IMR-90 (cell line): ENCODE data around the gene GLIS1. TPM values are rescaled to one million over a fixed set of nuclear protein-coding genes. Genes with fewer than 3 reads are reported as not detected.

ENCODE experiments used
- ATAC-seq: fragments of 200-7000 bp; cut with Tn5 transposase; 2 replicates; pipeline ENCODE4 v1.9.1; 2020; ENCODE audit warnings: low read depth, mild to moderate bottlenecking, moderate library complexity
- BruUV-seq: library from RNA; stranded (reverse); fragments of 400-500 nt; replicated peaks from 2 replicates; lab custom pipeline; 2021; lab: Mats Ljungman, UMichigan
- CTCF ChIA-PET: fragments of 300-600 bp; formaldehyde crosslinking; extraction: SDS; loops from one replicate; lab custom pipeline; 2021; ENCODE audit warnings: antibody characterized with exemption; lab: Yijun Ruan, JAX
- POLR2A ChIA-PET: fragments of 300-600 bp; sonication (Branson Sonifier 250); formaldehyde crosslinking; loops from one replicate; lab custom pipeline; 2022; ENCODE audit warnings: antibody characterized with exemption; ENCODE audit not compliant: unreplicated experiment; lab: Charles Lee
- DNase-seq: peaks from one replicate; pipeline ENCODE4 v3.0.0; 2013
- H2AFZ ChIP-seq: replicated peaks from 2 replicates; pipeline ENCODE3; 2013; ENCODE audit warnings: low read length, mild to moderate bottlenecking; ENCODE audit not compliant: poor library complexity
- H2AK5ac ChIP-seq: 2 replicates; pipeline ENCODE4 v1.6.1; 2013; ENCODE audit warnings: low read depth, low read length, inconsistent platforms
- H2AK9ac ChIP-seq: replicated peaks from 2 replicates; pipeline ENCODE3; 2013; ENCODE audit warnings: mild to moderate bottlenecking, low read depth, low read length, moderate library complexity; ENCODE audit not compliant: poor library complexity
- H2BK120ac ChIP-seq: 2 replicates; pipeline ENCODE4 v1.6.1; 2013; ENCODE audit warnings: low read depth, low read length, inconsistent platforms
- H2BK15ac ChIP-seq: 3 replicates; pipeline ENCODE4 v1.6.1; 2013; ENCODE audit warnings: low read depth, low read length, inconsistent platforms
- H2BK20ac ChIP-seq: 2 replicates; pipeline ENCODE4 v1.6.1; 2013; ENCODE audit warnings: low read depth, mild to moderate bottlenecking, inconsistent platforms, low read length, moderate library complexity
- H2BK5ac ChIP-seq: 2 replicates; pipeline ENCODE4 v1.6.1; 2013; ENCODE audit warnings: mild to moderate bottlenecking, low read depth, low read length, inconsistent platforms; ENCODE audit not compliant: poor library complexity, severe bottlenecking
- H3K14ac ChIP-seq: replicated peaks from 2 replicates; pipeline ENCODE4 v1.6.1; 2013; ENCODE audit warnings: low read depth, low read length, inconsistent platforms
- H3K18ac ChIP-seq: 2 replicates; pipeline ENCODE4 v1.6.1; 2013; ENCODE audit warnings: low read depth, low read length, control low read depth
- H3K23ac ChIP-seq: 2 replicates; pipeline ENCODE4 v1.6.1; 2013; ENCODE audit warnings: low read depth, low read length, inconsistent platforms
- H3K27ac ChIP-seq: 2 replicates; pipeline ENCODE4 v1.5.1; 2013; ENCODE audit warnings: mild to moderate bottlenecking, control low read depth, low read length; ENCODE audit not compliant: insufficient read depth
- H3K27me3 ChIP-seq: 2 replicates; pipeline ENCODE4 v1.6.1; 2013; ENCODE audit warnings: low read length; ENCODE audit not compliant: control insufficient read depth, insufficient read depth
- H3K36me3 ChIP-seq: 2 replicates; pipeline ENCODE4 v1.6.1; 2013; ENCODE audit warnings: low read length, mixed read lengths; ENCODE audit not compliant: control insufficient read depth, insufficient read depth
- H3K4ac ChIP-seq: 2 replicates; pipeline ENCODE4 v1.6.1; 2013; ENCODE audit warnings: low read depth, low read length, inconsistent platforms
- H3K4me1 ChIP-seq: 2 replicates; pipeline ENCODE4 v1.6.1; 2013; ENCODE audit warnings: low read length, mixed read lengths; ENCODE audit not compliant: control insufficient read depth, insufficient read depth
- H3K4me2 ChIP-seq: 2 replicates; pipeline ENCODE4 v1.6.1; 2013; ENCODE audit warnings: low read depth, mild to moderate bottlenecking, control low read depth, low read length, moderate library complexity
- H3K4me3 ChIP-seq: 2 replicates; pipeline ENCODE4 v1.5.1; 2013; ENCODE audit warnings: low read depth, mild to moderate bottlenecking, control low read depth, low read length, moderate library complexity; ENCODE audit not compliant: insufficient read depth
- H3K56ac ChIP-seq: 2 replicates; pipeline ENCODE4 v1.6.1; 2013; ENCODE audit warnings: low read length, inconsistent platforms; ENCODE audit not compliant: insufficient read depth; ENCODE audit errors: extremely low read depth
- H3K79me1 ChIP-seq, 2 experiments: 2 replicates each; pipeline ENCODE4 v1.6.1; 2013; ENCODE audit warnings: low read length in 2 of 2, inconsistent platforms in 1 of 2, low read depth in 1 of 2
- H3K9ac ChIP-seq: 2 replicates; pipeline ENCODE4 v1.6.1; 2013; ENCODE audit warnings: low read depth, low read length, control low read depth
- H3K9me1 ChIP-seq: 2 replicates; pipeline ENCODE4 v1.6.1; 2013; ENCODE audit warnings: low read length, inconsistent platforms; ENCODE audit not compliant: insufficient read depth
- H3K9me3 ChIP-seq: 2 replicates; pipeline ENCODE4 v1.6.1; 2013; ENCODE audit warnings: low read length; ENCODE audit not compliant: control insufficient read depth, insufficient read depth
- H4K20me1 ChIP-seq: 2 replicates; pipeline ENCODE4 v1.6.1; 2013; ENCODE audit warnings: low read length, inconsistent platforms; ENCODE audit not compliant: insufficient read depth
- H4K5ac ChIP-seq: 2 replicates; pipeline ENCODE4 v1.6.1; 2013; ENCODE audit warnings: mild to moderate bottlenecking, low read depth, low read length, control low read depth
- H4K8ac ChIP-seq, 2 experiments: 2 replicates each; pipeline ENCODE4 v1.6.1; 2013; ENCODE audit warnings: low read depth in 2 of 2, low read length in 2 of 2, control low read depth in 1 of 2, inconsistent platforms in 1 of 2
- H4K91ac ChIP-seq: 2 replicates; pipeline ENCODE4 v1.6.1; 2013; ENCODE audit warnings: low read depth, low read length, inconsistent platforms; ENCODE audit not compliant: insufficient read depth
- BHLHE40 ChIP-seq: fragments of 150-350 bp; IDR thresholded peaks from 2 replicates; pipeline ENCODE4 v1.6.1; 2016; ENCODE audit warnings: mild to moderate bottlenecking, low read depth, low read length
- CHD1 ChIP-seq: IDR thresholded peaks from 2 replicates; pipeline ENCODE4 v1.6.1; 2012; ENCODE audit warnings: low read depth, low read length, improper control_type of control experiment
- WGBS, 2 experiments: methylation state at CpG; one replicate each; pipeline versions ENCODE4 v1.1.5 to v1.1.7; 2013; ENCODE audit warnings: missing lambda C conversion rate in 2 of 2; ENCODE audit not compliant: insufficient read length in 1 of 2; ENCODE audit errors: extremely low coverage in 2 of 2; 5-methylcytosine and 5-hydroxymethylcytosine counted together
- dilution Hi-C: fragments of 300-500 bp; cut with HindIII; formaldehyde crosslinking; loops from one replicate; pipeline ENCODE4 v1.14.3; 2018; ENCODE audit warnings: low sequenced_read_pairs; ENCODE audit not compliant: unreplicated experiment
- in situ Hi-C: fragments of 300-500 bp; cut with MboI; formaldehyde crosslinking; loops from 3 replicates; pipeline ENCODE4 v1.14.3; 2019; ENCODE audit warnings: low sequenced_read_pairs, inconsistent platforms, mixed read lengths
- intact Hi-C: fragments of 100-400 bp; cut with micrococcal nuclease; formaldehyde crosslinking; loops from 2 replicates; pipeline ENCODE4 v1.10.0; 2022
- polyA plus RNA-seq, 3 experiments: library from polyadenylated mRNA; depleted of rRNA; stranded (reverse); fragments of >200 nt; gene quantifications; 2 replicates each; pipeline ENCODE4 v1.2.3, GENCODE V29; 2012; ENCODE audit warnings: low replicate concordance in 1 of 3
- total RNA-seq: library from RNA; depleted of rRNA; stranded (reverse); fragments of >200 nt; gene quantifications from 2 replicates; pipeline ENCODE4 v1.2.3, GENCODE V29; 2012
- TF ChIP-seq, protein P1 (sequence below): fragments of 150-350 bp; IDR thresholded peaks from 2 replicates; pipeline ENCODE4 v1.6.1; 2017; ENCODE audit warnings: mild to moderate bottlenecking, antibody characterized with exemption, low read length, low read depth
- TF ChIP-seq, protein P2 (sequence below): fragments of 150-350 bp; IDR thresholded peaks from 2 replicates; pipeline ENCODE4 v1.6.1; 2016; ENCODE audit warnings: low read depth, mild to moderate bottlenecking, low read length, moderate library complexity, borderline replicate concordance

GLIS1 gene
- total and polyA plus RNA-seq, 2 of the 4 experiments (the other 2 are of a cell fraction): 0.18 to 2.3 TPM

DNA sequence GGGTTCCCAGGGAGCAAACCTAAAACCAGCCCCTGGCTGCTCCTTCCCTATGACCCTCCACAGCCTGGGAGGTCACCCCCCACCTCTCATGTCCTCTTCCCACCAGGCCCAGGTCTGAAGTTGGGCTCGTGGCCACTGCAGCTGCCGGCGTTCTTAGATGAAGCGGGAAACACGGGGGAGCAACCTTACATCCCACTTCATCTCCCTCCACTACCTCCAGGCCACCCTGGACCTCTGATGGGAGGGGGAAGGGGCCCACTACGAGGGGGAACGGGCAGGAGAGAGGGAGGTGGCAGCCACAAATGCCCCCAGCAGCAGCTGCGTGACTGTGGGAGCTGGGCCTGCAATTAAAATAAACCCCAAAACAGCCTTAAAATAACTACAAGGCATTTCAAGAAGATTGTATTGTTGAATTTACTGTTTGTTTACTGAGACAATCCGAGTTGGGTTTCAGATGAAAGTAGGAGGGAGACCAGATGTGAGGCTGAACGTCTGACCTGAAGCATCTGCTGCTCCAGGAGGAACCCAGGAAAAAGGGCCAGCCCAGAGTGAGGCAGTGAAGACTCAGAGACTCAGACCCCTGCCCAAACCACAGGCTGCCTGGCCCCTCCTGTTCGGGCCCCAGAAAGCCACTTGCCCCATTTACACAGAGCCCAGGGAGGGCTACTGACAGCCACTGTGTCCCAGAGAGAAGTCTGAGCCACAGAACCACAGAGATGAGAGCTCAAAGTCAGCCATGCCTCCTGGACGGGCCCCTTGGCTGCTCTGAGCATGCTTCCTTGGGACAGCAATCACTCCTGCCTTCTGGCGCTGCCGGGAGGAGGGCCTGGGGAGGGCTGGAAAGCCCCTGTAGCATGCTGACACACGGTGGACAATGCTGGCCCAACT is 59.8 kb downstream of the GLIS1 start:
- H3K4ac ChIP-seq: no peak overlapping the region
- BruUV-seq: no TSS peak
- TF ChIP-seq, protein P1, sequence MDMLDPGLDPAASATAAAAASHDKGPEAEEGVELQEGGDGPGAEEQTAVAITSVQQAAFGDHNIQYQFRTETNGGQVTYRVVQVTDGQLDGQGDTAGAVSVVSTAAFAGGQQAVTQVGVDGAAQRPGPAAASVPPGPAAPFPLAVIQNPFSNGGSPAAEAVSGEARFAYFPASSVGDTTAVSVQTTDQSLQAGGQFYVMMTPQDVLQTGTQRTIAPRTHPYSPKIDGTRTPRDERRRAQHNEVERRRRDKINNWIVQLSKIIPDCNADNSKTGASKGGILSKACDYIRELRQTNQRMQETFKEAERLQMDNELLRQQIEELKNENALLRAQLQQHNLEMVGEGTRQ: no peak
- TF ChIP-seq CHD1 (no peak), BHLHE40 (no peak)
- TF ChIP-seq, protein P2, sequence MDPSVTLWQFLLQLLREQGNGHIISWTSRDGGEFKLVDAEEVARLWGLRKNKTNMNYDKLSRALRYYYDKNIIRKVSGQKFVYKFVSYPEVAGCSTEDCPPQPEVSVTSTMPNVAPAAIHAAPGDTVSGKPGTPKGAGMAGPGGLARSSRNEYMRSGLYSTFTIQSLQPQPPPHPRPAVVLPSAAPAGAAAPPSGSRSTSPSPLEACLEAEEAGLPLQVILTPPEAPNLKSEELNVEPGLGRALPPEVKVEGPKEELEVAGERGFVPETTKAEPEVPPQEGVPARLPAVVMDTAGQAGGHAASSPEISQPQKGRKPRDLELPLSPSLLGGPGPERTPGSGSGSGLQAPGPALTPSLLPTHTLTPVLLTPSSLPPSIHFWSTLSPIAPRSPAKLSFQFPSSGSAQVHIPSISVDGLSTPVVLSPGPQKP: no peak
- no peak overlapping the region for H2BK20ac ChIP-seq
- 43% methylated on average over 1 of the region's 15 CpGs; no CpG with 5 or more reads in 1 of the 2 experiments for WGBS, 2 experiments
- H3K36me3 ChIP-seq: peaks cover 3% of the 10 kb centered on the region; the same call in 1 of the 2 replicates
- no peak overlapping the region for H3K27ac ChIP-seq
- ChIA-PET CTCF (no interaction called here), POLR2A (no interaction called here)
- H3K9me1 ChIP-seq: no peaks in the 10 kb centered on the region; the same call in 1 of the 2 replicates
- H3K9me3 ChIP-seq: no peaks in the 10 kb centered on the region
- no peak overlapping the region for H3K4me3 ChIP-seq
- H3K56ac ChIP-seq: no peak overlapping the region
- peaks cover 23% of the 10 kb centered on the region for H4K20me1 ChIP-seq
- peak overlapping the region; percentile 21; the same call in 1 of the 2 replicates for H2AK5ac ChIP-seq
- no peaks in the 10 kb centered on the region for H3K27me3 ChIP-seq
- no peak overlapping the region for H4K5ac ChIP-seq
- in situ Hi-C loops: no loop called here
- no peak overlapping the region for H3K18ac ChIP-seq
- H3K79me1 ChIP-seq: peaks cover 0 to 9% of the 10 kb centered on the region in 2 experiments; a peak in 2 of 4 replicates
- H3K4me2 ChIP-seq: no peak overlapping the region
- H4K8ac ChIP-seq: no peak overlapping the region
- ATAC-seq (peak; percentile 34; the same call in 1 of the 2 replicates), DNase-seq (no peak)
- H3K14ac ChIP-seq: no peak overlapping the region
- no peak overlapping the region for H2BK120ac ChIP-seq
- H4K91ac ChIP-seq: no peak overlapping the region
- no peak overlapping the region for H2AK9ac ChIP-seq
- H2BK15ac ChIP-seq: no peak overlapping the region
- peaks cover 9% of the 10 kb centered on the region; the same call in 1 of the 2 replicates for H3K4me1 ChIP-seq
- no peak overlapping the region for H2BK5ac ChIP-seq
- 0 out of 2 replicates have a peak overlapping the region, but pooled peaks have one; percentile 19 for H3K23ac ChIP-seq
- dilution Hi-C loops: no loop called here
- intact Hi-C loops: no loop called here
- H3K9ac ChIP-seq: no peak overlapping the region
- H2AFZ ChIP-seq: no peak overlapping the region
